Measurements from ENCODE around the gene POLR3H.

The POLR3H gene

DNA sequence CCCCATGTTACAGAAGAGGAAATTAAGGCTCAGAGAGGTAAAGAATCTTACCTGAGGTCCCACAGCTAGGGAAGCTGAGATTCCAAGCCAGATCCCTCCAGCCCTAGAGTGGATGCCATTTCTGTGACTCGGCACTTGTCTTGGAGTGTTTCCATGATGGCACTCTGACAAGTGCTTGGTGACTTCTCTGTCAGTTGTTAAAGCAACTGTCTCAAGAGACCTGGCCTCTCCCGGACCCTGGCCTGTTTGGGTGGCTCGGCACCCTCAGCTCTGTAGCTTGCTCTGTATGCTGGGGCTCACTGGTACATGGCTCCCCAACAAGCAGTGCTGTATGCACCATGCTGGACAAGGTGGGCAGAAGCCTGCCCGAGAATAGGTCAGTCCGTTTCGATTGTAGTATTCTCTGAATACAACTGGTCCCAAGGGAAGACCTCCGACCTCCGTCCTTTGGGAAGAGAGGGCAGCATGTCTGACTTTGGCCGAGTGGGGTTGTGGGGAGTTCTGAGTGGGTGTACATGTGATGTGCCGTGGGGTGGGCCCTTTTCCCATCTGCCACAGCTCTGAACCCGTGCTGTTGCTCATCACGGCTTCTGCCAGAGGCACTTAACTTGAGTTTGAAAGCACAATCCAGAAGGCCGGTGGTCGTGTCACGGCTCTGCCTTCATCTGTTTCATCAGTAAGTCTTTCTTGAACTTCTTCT, 63.0 kb downstream of the POLR3H start:
- no peak for DNase-seq (ENCODE audit: low spot score)

DNA sequence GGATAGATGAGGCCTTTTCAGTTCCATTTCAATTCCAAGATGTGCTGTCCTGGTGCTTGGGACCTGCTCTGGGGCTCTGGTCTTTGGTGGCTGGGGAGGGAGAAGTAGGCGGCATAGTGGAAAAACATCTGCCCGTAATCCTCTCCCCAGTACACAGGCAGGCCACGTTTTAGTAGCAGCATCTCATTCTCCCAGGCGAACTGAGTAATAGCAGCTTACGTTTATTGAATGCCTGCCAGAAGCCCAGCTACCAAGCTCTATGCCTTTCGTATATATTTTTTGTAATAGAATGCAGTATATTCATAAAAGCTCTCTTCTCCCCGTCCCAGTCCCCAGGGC, 63.9 kb downstream of the POLR3H start:
- no peak for DNase-seq (ENCODE audit: low spot score)

DNA sequence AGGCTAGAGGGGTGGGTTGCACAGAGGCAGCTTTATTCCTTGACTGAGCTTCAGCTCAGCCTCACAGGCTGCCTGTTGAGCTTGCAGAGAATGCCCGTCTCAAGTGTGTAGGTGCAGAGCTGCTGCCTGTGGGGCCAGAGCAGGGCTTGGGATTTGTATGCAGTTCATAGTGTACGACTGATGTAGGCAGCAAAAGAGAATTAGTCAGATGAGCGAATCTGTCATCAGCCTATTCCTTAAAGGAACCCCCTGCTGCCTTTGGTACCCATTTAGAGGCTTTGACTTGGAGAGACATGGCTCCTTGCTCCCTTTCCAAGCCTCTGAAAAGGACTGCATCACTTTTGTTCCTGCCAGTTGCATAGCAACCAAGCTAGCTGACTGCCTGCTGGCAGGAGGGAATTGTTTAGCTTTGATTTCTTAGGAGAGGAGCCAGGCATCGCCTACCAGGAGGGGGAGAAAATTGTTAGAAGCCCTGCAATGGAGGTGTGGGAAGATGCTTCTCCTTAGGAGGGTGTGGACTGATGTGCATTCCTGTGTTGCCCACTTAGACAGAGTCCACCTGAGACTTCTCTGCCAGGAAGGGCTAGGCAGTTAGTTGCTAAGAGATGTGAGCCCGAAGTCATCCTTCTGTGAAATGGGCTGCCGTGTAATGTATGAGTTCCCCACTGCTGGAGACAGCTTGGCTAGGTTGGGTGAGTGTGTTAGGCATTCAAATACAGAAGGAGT, 64.4 kb downstream of the POLR3H start:
- DNase-seq (ENCODE audit: low spot score) = peak; percentile 57

- DNase-seq (ENCODE audit: low spot score) = no peak
Observed at GRCh38 chr22:41478891-41479521, 65.3 kb downstream of the POLR3H start.

DNA sequence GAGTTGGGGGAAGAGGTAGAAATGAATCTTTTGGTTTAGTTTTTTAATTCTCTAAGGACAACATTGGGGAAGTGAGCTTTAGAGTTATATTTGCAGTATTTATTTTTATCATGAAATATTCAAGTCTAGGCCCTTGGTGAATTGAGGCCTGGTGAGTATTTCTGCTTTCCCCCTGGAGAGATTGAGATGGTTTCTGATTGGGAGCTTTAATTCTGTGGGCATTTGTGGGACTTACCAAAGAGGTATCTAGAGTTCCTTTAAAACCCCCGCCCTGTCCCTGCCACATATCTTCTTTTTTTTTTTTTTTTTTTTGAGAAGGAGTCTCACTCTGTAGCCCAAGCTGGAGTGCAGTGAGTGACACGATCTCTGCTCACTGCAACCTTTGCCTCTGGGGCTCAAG, 65.8 kb downstream of the POLR3H start:
- no peak for DNase-seq (ENCODE audit: low spot score)

All from ecto neural progenitor cell (in vitro differentiated cells).